UCSD-AML1 (cell line): Measurements from ENCODE around the gene NFKBIB.

Experiments used
- DNase-seq: peaks from one replicate; lab custom pipeline; 2025; ENCODE audit not compliant: unreplicated experiment; lab: John Stamatoyannopoulos, UW

Gene NFKBIB

DNA sequence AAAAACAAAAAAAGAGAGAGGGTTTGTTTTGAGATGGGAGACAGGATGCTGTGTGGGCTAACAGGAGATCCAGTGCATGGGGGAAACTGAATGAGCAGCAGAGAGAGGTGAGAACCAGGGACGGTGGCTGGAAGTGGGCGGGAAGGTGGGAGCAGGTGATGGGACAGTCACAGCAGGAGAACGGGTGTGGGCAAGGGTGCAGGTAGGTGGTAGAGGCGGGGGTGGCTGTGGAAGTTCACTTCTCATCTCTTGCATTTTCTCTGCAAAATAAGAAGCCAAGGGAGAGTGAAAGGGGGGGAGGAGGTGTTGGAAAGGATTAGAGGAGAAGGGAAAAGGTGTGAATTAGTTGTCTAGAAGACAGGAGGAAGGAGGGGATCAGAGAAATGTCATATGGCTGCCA, 53.9 kb downstream of the NFKBIB start:
- no peak for DNase-seq

DNA sequence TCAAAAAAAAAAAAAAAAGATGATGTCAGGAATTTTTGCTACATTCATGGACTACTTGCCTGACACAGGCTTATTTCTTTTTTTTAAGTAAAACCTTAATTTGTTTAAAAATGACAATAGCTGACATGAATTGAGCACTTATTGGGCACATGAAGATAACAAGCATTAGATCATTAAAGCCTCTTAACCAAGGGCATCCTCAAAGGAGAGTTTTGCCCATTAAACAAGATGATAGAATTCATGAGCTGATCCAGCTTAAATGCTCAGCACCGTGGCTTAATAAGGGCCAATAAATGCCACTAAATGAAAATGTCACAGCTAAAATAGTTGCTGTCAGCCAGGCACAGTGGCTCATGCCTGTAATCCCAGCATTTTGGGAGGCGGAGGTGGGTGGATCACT, 56.5 kb downstream of the NFKBIB start:
- DNase-seq, result no peak

DNA sequence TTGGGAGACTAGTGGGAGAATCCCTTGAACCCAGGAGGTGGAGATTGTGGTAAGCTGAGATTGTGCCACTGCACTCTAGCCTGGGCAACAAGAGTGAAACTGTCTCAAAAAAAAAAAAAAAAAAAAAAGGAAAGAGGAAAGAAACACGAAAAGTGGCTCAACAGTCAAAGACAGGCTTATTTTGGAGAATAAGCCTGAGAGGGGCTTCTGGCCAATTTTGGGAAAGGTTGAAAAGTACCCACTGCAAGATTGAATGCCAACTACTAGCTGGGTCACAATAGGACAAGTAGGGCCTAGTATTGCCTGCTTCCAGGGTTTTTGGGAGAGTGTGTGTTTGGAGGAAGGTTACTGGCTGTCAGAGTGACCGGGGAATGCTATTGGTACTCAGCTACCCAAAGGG, 58.5 kb downstream of the NFKBIB start:
- DNase-seq, result no peak
